Loucy (cell line): ENCODE measurements around the gene VWA5A.

Source experiments
- EZH2phosphoT487 ChIP-seq: fragments of 200-600 bp; IDR thresholded peaks from 2 replicates; pipeline ENCODE4 v1.6.1; 2018; ENCODE audit warnings: antibody characterized with exemption, mild to moderate bottlenecking, moderate library complexity, borderline replicate concordance
- TF ChIP-seq, protein P1 (sequence below): fragments of 200-600 bp; sonication (generic); conservative IDR thresholded peaks from 2 replicates; pipeline ENCODE4 v1.5.1; 2014; ENCODE audit warnings: mild to moderate bottlenecking, antibody characterized with exemption, low read length

DNA sequence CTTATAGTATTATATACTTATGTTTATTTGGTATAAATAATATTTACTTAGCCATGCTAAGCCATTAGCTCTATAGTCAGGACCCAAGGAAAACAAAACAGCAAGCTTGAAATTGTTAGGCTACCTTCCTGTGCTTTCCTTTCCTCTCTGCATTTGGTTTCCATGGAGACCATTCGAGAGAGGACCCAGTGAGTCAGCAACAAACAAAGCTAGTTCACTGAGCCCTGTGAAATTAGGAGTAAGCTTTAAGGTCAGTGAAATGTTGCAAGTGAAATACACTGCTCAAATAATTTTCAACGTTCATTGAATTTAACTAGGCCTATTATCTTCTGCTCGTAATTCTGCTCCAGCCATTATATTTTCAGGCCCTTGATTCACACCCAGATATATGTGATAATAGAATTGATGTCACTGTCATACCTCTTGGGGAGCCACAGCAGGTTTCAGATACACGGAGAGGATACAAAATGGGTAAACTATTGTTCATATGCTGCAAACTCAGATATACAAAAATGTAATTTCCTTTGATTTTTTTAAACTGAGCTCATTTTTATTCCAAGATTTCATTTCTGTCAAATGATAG is 58.8 kb downstream of the VWA5A start:
- TF ChIP-seq, protein P1, sequence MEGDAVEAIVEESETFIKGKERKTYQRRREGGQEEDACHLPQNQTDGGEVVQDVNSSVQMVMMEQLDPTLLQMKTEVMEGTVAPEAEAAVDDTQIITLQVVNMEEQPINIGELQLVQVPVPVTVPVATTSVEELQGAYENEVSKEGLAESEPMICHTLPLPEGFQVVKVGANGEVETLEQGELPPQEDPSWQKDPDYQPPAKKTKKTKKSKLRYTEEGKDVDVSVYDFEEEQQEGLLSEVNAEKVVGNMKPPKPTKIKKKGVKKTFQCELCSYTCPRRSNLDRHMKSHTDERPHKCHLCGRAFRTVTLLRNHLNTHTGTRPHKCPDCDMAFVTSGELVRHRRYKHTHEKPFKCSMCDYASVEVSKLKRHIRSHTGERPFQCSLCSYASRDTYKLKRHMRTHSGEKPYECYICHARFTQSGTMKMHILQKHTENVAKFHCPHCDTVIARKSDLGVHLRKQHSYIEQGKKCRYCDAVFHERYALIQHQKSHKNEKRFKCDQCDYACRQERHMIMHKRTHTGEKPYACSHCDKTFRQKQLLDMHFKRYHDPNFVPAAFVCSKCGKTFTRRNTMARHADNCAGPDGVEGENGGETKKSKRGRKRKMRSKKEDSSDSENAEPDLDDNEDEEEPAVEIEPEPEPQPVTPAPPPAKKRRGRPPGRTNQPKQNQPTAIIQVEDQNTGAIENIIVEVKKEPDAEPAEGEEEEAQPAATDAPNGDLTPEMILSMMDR: no peak
- TF ChIP-seq EZH2phosphoT487: no peak
